Endothelial cell of umbilical vein (primary cell): Measurements from ENCODE around the gene HTR2C. TPM values are rescaled to one million over a fixed set of nuclear protein-coding genes. Genes with fewer than 3 reads are reported as not detected.

Source experiments
- BruUV-seq: library from RNA; stranded (reverse); fragments of 400-500 nt; replicated peaks from 2 replicates; lab custom pipeline; 2021; lab: Mats Ljungman, UMichigan
- CTCF ChIA-PET: fragments of 300-600, 350-600 bp; sonication (Branson Sonifier 250); formaldehyde crosslinking; loops from one replicate; lab custom pipeline; 2021; ENCODE audit warnings: antibody characterized with exemption, inconsistent platforms; lab: Charles Lee
- POLR2A ChIA-PET: fragments of 300-600, 350-600 bp; sonication (Branson Sonifier 250); formaldehyde crosslinking; loops from one replicate; lab custom pipeline; 2021; ENCODE audit warnings: antibody characterized with exemption, inconsistent platforms; lab: Charles Lee
- DNase-seq: peaks from one replicate; pipeline ENCODE4 v3.0.0-alpha.2; 2011; ENCODE audit warnings: low read depth, low spot score
- FAIRE-seq: peaks from 2 replicates; lab custom pipeline; 2011; peaks lifted over from hg19 to GRCh38; lab: Jason Lieb, UNC
- H2AFZ ChIP-seq: 2 replicates; pipeline ENCODE4 v1.6.0; 2012; ENCODE audit warnings: low read depth, low read length, control low read depth, inconsistent platforms
- H3K27ac ChIP-seq: 2 replicates; pipeline ENCODE4 v1.5.1; 2011; ENCODE audit warnings: low read depth, mild to moderate bottlenecking, control low read depth, low read length, moderate library complexity; ENCODE audit not compliant: insufficient read depth
- H3K27me3 ChIP-seq, 2 experiments: 2 replicates each; pipeline versions ENCODE4 v1.6.0 to v1.6.1; 2011; ENCODE audit warnings: low read length in 2 of 2, mixed read lengths in 1 of 2; ENCODE audit not compliant: control insufficient read depth in 2 of 2, insufficient read depth in 2 of 2
- H3K36me3 ChIP-seq, 2 experiments: 2 replicates in 1 of 2; 3 replicates in 1 of 2; pipeline ENCODE4 v1.5.1; 2011; ENCODE audit warnings: low read length in 2 of 2, mild to moderate bottlenecking in 1 of 2, moderate library complexity in 1 of 2; ENCODE audit not compliant: control insufficient read depth in 2 of 2, insufficient read depth in 2 of 2; ENCODE audit errors: extremely low read depth in 1 of 2
- H3K4me1 ChIP-seq: 3 replicates; pipeline ENCODE4 v1.5.1; 2011; ENCODE audit warnings: mild to moderate bottlenecking, low read length; ENCODE audit not compliant: control insufficient read depth, insufficient read depth; ENCODE audit errors: extremely low read depth
- H3K4me2 ChIP-seq: 2 replicates; pipeline ENCODE4 v1.6.1; 2011; ENCODE audit warnings: low read length, control low read depth, mixed read lengths; ENCODE audit not compliant: insufficient read depth
- H3K4me3 ChIP-seq, 3 experiments: fragments of 200-600 bp in 1 of 3; sonication (generic), shearing (Covaris generic) in 1 of 3; replicated peaks in 1 of 3; 2 replicates each; pipeline ENCODE4 v1.5.1; 2011 to 2016; ENCODE audit warnings: control low read depth in 3 of 3, low read length in 3 of 3, mild to moderate bottlenecking in 2 of 3, inconsistent platforms in 1 of 3, low read depth in 1 of 3, moderate library complexity in 1 of 3; ENCODE audit not compliant: insufficient read depth in 1 of 3
- H3K79me2 ChIP-seq: 2 replicates; pipeline ENCODE4 v1.6.0; 2012; ENCODE audit warnings: low read length, inconsistent platforms; ENCODE audit not compliant: control insufficient read depth, insufficient read depth
- H3K9ac ChIP-seq: replicated peaks from 2 replicates; pipeline ENCODE3; 2011; ENCODE audit warnings: low read length, control low read depth; ENCODE audit not compliant: insufficient read depth; ENCODE audit errors: extremely low read depth
- H3K9me1 ChIP-seq: replicated peaks from 3 replicates; pipeline ENCODE4 v1.6.0; 2011; ENCODE audit warnings: mild to moderate bottlenecking, low read length; ENCODE audit not compliant: control insufficient read depth, insufficient read depth; ENCODE audit errors: extremely low read depth
- H3K9me3 ChIP-seq: replicated peaks from 2 replicates; pipeline ENCODE4 v1.5.1; 2012; ENCODE audit warnings: low read length, inconsistent platforms; ENCODE audit not compliant: control insufficient read depth, insufficient read depth
- H4K20me1 ChIP-seq: replicated peaks from 2 replicates; pipeline ENCODE3; 2011; ENCODE audit warnings: mild to moderate bottlenecking, low read length; ENCODE audit not compliant: control insufficient read depth, insufficient read depth; ENCODE audit errors: extremely low read depth
- CTCF ChIP-seq, 2 donors: IDR thresholded peaks; 1 replicate in 1 of 2; 2 replicates in 1 of 2; pipeline ENCODE4 v1.5.1; 2011; ENCODE audit warnings: low read length in 2 of 2, mild to moderate bottlenecking in 2 of 2, moderate library complexity in 2 of 2, control low read depth in 1 of 2, inconsistent platforms in 1 of 2, low read depth in 1 of 2; ENCODE audit not compliant: insufficient read depth in 1 of 2; ENCODE audit errors: extremely low read depth in 1 of 2
- EZH2 ChIP-seq: IDR thresholded peaks from 2 replicates; pipeline ENCODE4 v1.6.1; 2012; ENCODE audit warnings: borderline replicate concordance, low read depth, mild to moderate bottlenecking, moderate library complexity, low read length, inconsistent platforms; ENCODE audit not compliant: severe bottlenecking
- MYC ChIP-seq: IDR thresholded peaks from one replicate; pipeline ENCODE4 v1.6.1; 2011; ENCODE audit warnings: mild to moderate bottlenecking, low read depth, low read length
- POLR2A ChIP-seq: IDR thresholded peaks from 2 replicates; pipeline ENCODE4 v1.6.1; 2012; ENCODE audit warnings: low read depth, mild to moderate bottlenecking, control low read depth, low read length
- POLR2AphosphoS5 ChIP-seq: IDR thresholded peaks from 2 replicates; pipeline ENCODE4 v1.6.1; 2012; ENCODE audit warnings: low read depth, mild to moderate bottlenecking, control low read depth, low read length, moderate library complexity; ENCODE audit not compliant: insufficient read depth
- dilution Hi-C: fragments of 300-500 bp; cut with MboI; formaldehyde crosslinking; loops from one replicate; pipeline ENCODE4 v1.15.0; 2019; ENCODE audit warnings: low sequenced_read_pairs; ENCODE audit not compliant: extremely low pct_ligation_motif_present
- intact Hi-C: fragments of 100-400 bp; cut with micrococcal nuclease; formaldehyde crosslinking; loops from one replicate; pipeline ENCODE4 v1.10.0; 2022
- polyA plus RNA-seq, 4 experiments: library from polyadenylated mRNA; depleted of rRNA in 3 of 4; stranded (reverse) in 3 of 4; unstranded in 1 of 4; fragments of >200 nt; gene quantifications; 2 replicates each; pipeline versions ENCODE4 v1.2.1 to v1.2.3, GENCODE V29; 2011 to 2012; ENCODE audit warnings: missing spikeins in 1 of 4
- total RNA-seq: library from RNA; stranded (reverse); gene quantifications from 2 replicates; pipeline ENCODE4 v1.2.3, GENCODE V29; 2021

Gene HTR2C
- total and polyA plus RNA-seq, 2 donors (not counting 3 experiments of a cell fraction or from before 2014, with no cell fraction given), result not detected

- ChIA-PET POLR2A (no interaction called here), CTCF (no interaction called here)
- no peak overlapping the region for H3K4me3 ChIP-seq
- no peak overlapping the region for H3K9ac ChIP-seq
- dilution Hi-C loops (no loop called here), intact Hi-C loops (no loop called here)
- H3K27ac ChIP-seq, result no peak overlapping the region
- TF ChIP-seq POLR2AphosphoS5 (no peak), POLR2A (no peak), EZH2 (no peak), CTCF (IDR thresholded peaks at IDR 0.05; ENCODE audit: extremely low read depth in 1 of 2, insufficient read depth in 1 of 2, low read depth in 1 of 2, low read length in 2 of 2) (no peak), MYC (no peak)
- H3K9me1 ChIP-seq, result no peaks in the 10 kb centered on the region
- DNase-seq (no peak), FAIRE-seq (no peak)
- H3K27me3 ChIP-seq, result peaks cover 34 to 49% of the 10 kb centered on the region in 2 experiments
- H3K4me1 ChIP-seq, result no peaks in the 10 kb centered on the region
- no peak overlapping the region for H3K4me2 ChIP-seq
- H2AFZ ChIP-seq, result no peak overlapping the region
- H4K20me1 ChIP-seq, result no peaks in the 10 kb centered on the region
- H3K79me2 ChIP-seq, result no peaks in the 10 kb centered on the region
- no peaks in the 10 kb centered on the region for H3K36me3 ChIP-seq
- BruUV-seq, result no TSS peak
- H3K9me3 ChIP-seq, result no peaks in the 10 kb centered on the region
These were observed 1.0 kb upstream of the HTR2C start for GRCh38 chrX:114582698-114583395.
